WTC11 (cell line): ENCODE measurements around the gene ADAMTS12. TPM values are rescaled to one million over a fixed set of nuclear protein-coding genes. Genes with fewer than 3 reads are reported as not detected.

Experiments
- ATAC-seq: fragments of 200-7000 bp; cut with Tn5 transposase; 2 replicates; pipeline ENCODE4 v1.10.0; 2021; ENCODE audit warnings: mild to moderate bottlenecking, moderate library complexity
- CTCF ChIA-PET: fragments of 300-600 bp; sonication (Branson Sonifier 250); formaldehyde crosslinking; loops from one replicate; lab custom pipeline; 2021; ENCODE audit warnings: antibody characterized with exemption; lab: Charles Lee
- POLR2A ChIA-PET: fragments of 350-600 bp; sonication (Branson Sonifier 250); formaldehyde crosslinking; loops from one replicate; lab custom pipeline; 2021; ENCODE audit warnings: antibody characterized with exemption; lab: Charles Lee
- DNase-seq: peaks from one replicate; pipeline ENCODE4 v3.0.0; 2021; ENCODE audit warnings: low spot score
- H3K27ac Mint-ChIP-seq: 2 replicates; pipeline ENCODE4 v1.8.0; 2021; ENCODE audit warnings: mixed read lengths
- H3K27me3 Mint-ChIP-seq: 2 replicates; pipeline ENCODE4 v1.8.0; 2021; ENCODE audit warnings: low read depth, mild to moderate bottlenecking, moderate library complexity, mixed read lengths
- H3K36me3 Mint-ChIP-seq: 2 replicates; pipeline ENCODE4 v1.8.0; 2021; ENCODE audit warnings: mixed read lengths
- H3K4me1 Mint-ChIP-seq: 2 replicates; pipeline ENCODE4 v1.8.0; 2022; ENCODE audit warnings: mixed read lengths
- H3K4me3 Mint-ChIP-seq: 2 replicates; pipeline ENCODE4 v1.8.0; 2021; ENCODE audit warnings: mild to moderate bottlenecking, moderate library complexity, mixed read lengths
- H3K9me3 Mint-ChIP-seq: 2 replicates; pipeline ENCODE4 v1.8.0; 2021; ENCODE audit warnings: mixed read lengths
- AFF4 ChIP-seq: sonication (generic); formaldehyde crosslinking; IDR thresholded peaks from 2 replicates; pipeline ENCODE4 v1.8.1; 2023; ENCODE audit warnings: mild to moderate bottlenecking, missing genetic modification reagents, borderline replicate concordance
- E2F5 ChIP-seq: sonication (generic); formaldehyde crosslinking; IDR thresholded peaks from 2 replicates; pipeline ENCODE4 v1.8.1; 2022; ENCODE audit warnings: mild to moderate bottlenecking, moderate library complexity, missing genetic modification reagents
- EMX1 ChIP-seq: fragments of 250-450 bp; sonication (Bioruptor Pico); IDR thresholded peaks from 2 replicates; pipeline ENCODE4 v1.8.0; 2021; ENCODE audit warnings: mild to moderate bottlenecking
- FOXJ3 ChIP-seq: sonication (generic); formaldehyde crosslinking; IDR thresholded peaks from 2 replicates; pipeline ENCODE4 v1.9.0; 2021; ENCODE audit warnings: missing genetic modification reagents, mild to moderate bottlenecking, borderline replicate concordance
- HMGA2 ChIP-seq: fragments of 250-450 bp; sonication (Bioruptor Pico); IDR thresholded peaks from 2 replicates; pipeline ENCODE4 v1.4.0; 2021; ENCODE audit warnings: mild to moderate bottlenecking, moderate library complexity
- IRF1 ChIP-seq: sonication (generic); formaldehyde crosslinking; IDR thresholded peaks from 2 replicates; pipeline ENCODE4 v1.8.0; 2023; ENCODE audit warnings: missing genetic modification reagents
- NFE2L1 ChIP-seq: sonication (generic); formaldehyde crosslinking; IDR thresholded peaks from 2 replicates; pipeline ENCODE4 v1.8.1; 2023; ENCODE audit warnings: missing genetic modification reagents
- NFYB ChIP-seq: sonication (generic); formaldehyde crosslinking; conservative IDR thresholded peaks from 2 replicates; pipeline ENCODE4 v1.8.0; 2022; ENCODE audit warnings: low read depth, missing genetic modification reagents
- NR1H2 ChIP-seq: sonication (generic); formaldehyde crosslinking; IDR thresholded peaks from 2 replicates; pipeline ENCODE4 v1.9.0; 2021; ENCODE audit warnings: mild to moderate bottlenecking, moderate library complexity, missing genetic modification reagents
- RELA ChIP-seq: sonication (generic); formaldehyde crosslinking; IDR thresholded peaks from 2 replicates; pipeline ENCODE4 v1.8.1; 2022; ENCODE audit warnings: missing genetic modification reagents, mild to moderate bottlenecking, borderline replicate concordance
- ZBTB21 ChIP-seq: sonication (generic); formaldehyde crosslinking; IDR thresholded peaks from 2 replicates; pipeline ENCODE4 v1.8.1; 2023; ENCODE audit warnings: mild to moderate bottlenecking, missing genetic modification reagents, borderline replicate concordance
- ZNF138 ChIP-seq: sonication (generic); formaldehyde crosslinking; conservative IDR thresholded peaks from 2 replicates; pipeline ENCODE4 v1.8.1; 2022; ENCODE audit warnings: mild to moderate bottlenecking, moderate library complexity, missing genetic modification reagents
- ZNF281 ChIP-seq: sonication (generic); formaldehyde crosslinking; IDR thresholded peaks from 2 replicates; pipeline ENCODE4 v1.8.0; 2023; ENCODE audit warnings: mild to moderate bottlenecking, missing genetic modification reagents
- ZNF396 ChIP-seq: fragments of 250-450 bp; sonication (Bioruptor Pico); IDR thresholded peaks from 2 replicates; pipeline ENCODE4 v1.8.0; 2021; ENCODE audit warnings: mild to moderate bottlenecking, moderate library complexity, borderline replicate concordance
- ZNF423 ChIP-seq: fragments of 250-450 bp; sonication (Bioruptor Pico); IDR thresholded peaks from 2 replicates; pipeline ENCODE4 v2.1.2; 2022; ENCODE audit warnings: mild to moderate bottlenecking, moderate library complexity
- total RNA-seq: library from RNA; stranded (reverse); gene quantifications from 3 replicates; pipeline ENCODE4 v1.2.3, GENCODE V29; 2021
- TF ChIP-seq, protein P1 (sequence below): sonication (generic); formaldehyde crosslinking; IDR thresholded peaks from 2 replicates; pipeline ENCODE4 v1.8.1; 2023; ENCODE audit warnings: mild to moderate bottlenecking, missing genetic modification reagents
- TF ChIP-seq, protein P2 (sequence below): fragments of 250-450 bp; sonication (Bioruptor Pico); IDR thresholded peaks from 2 replicates; pipeline ENCODE4 v1.9.0; 2021; ENCODE audit warnings: mild to moderate bottlenecking
- TF ChIP-seq, protein P3 (sequence below): sonication (generic); formaldehyde crosslinking; IDR thresholded peaks from 2 replicates; pipeline ENCODE4 v1.8.1; 2023; ENCODE audit warnings: mild to moderate bottlenecking, missing genetic modification reagents
- TF ChIP-seq, protein P4 (sequence below): sonication (generic); formaldehyde crosslinking; IDR thresholded peaks from 2 replicates; pipeline ENCODE4 v1.8.0; 2022; ENCODE audit warnings: mild to moderate bottlenecking, missing genetic modification reagents

Gene ADAMTS12
- total RNA-seq, 1 experiment from 2014 or later: 13.5 TPM

DNA sequence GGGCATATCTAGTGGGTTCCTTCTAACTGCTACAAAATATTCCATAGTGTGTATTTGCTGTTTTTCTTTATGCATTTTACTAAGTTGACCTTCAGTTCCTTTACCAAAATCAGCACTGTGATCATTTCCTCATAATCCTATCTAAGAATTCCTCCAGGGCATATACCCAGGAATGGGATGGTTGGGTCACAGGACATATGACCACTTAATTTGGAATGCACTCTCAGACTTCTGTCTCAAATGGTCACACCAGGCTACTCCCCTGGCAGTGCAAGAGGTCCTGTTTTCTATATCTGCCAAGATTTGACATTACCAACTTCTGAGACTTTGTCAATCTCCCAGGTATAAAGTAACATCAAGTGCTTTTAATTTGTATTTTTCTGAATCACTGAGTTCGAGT is 63.9 kb downstream of the ADAMTS12 start:
- TF ChIP-seq ZNF396 (CRISPR knock-in tag) (no peak), ZNF423 (no peak), AFF4 (CRISPR knock-in tag) (no peak), IRF1 (no peak), FOXJ3 (no peak), E2F5 (CRISPR knock-in tag) (no peak), ZNF281 (no peak), HMGA2 (CRISPR knock-in tag) (no peak), NR1H2 (CRISPR knock-in tag) (no peak), EMX1 (CRISPR knock-in tag) (no peak), NFYB (CRISPR knock-in tag) (no peak), ZNF138 (CRISPR knock-in tag) (no peak), RELA (CRISPR knock-in tag) (no peak), NFE2L1 (CRISPR knock-in tag) (no peak), ZBTB21 (CRISPR knock-in tag) (no peak)
- TF ChIP-seq, protein P1, sequence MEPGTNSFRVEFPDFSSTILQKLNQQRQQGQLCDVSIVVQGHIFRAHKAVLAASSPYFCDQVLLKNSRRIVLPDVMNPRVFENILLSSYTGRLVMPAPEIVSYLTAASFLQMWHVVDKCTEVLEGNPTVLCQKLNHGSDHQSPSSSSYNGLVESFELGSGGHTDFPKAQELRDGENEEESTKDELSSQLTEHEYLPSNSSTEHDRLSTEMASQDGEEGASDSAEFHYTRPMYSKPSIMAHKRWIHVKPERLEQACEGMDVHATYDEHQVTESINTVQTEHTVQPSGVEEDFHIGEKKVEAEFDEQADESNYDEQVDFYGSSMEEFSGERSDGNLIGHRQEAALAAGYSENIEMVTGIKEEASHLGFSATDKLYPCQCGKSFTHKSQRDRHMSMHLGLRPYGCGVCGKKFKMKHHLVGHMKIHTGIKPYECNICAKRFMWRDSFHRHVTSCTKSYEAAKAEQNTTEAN (CRISPR knock-in tag): no peak
- TF ChIP-seq, protein P2, sequence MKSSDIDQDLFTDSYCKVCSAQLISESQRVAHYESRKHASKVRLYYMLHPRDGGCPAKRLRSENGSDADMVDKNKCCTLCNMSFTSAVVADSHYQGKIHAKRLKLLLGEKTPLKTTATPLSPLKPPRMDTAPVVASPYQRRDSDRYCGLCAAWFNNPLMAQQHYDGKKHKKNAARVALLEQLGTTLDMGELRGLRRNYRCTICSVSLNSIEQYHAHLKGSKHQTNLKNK (CRISPR knock-in tag): no peak
- TF ChIP-seq, protein P3, sequence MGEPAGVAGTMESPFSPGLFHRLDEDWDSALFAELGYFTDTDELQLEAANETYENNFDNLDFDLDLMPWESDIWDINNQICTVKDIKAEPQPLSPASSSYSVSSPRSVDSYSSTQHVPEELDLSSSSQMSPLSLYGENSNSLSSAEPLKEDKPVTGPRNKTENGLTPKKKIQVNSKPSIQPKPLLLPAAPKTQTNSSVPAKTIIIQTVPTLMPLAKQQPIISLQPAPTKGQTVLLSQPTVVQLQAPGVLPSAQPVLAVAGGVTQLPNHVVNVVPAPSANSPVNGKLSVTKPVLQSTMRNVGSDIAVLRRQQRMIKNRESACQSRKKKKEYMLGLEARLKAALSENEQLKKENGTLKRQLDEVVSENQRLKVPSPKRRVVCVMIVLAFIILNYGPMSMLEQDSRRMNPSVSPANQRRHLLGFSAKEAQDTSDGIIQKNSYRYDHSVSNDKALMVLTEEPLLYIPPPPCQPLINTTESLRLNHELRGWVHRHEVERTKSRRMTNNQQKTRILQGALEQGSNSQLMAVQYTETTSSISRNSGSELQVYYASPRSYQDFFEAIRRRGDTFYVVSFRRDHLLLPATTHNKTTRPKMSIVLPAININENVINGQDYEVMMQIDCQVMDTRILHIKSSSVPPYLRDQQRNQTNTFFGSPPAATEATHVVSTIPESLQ (CRISPR knock-in tag): no peak
- TF ChIP-seq, protein P4, sequence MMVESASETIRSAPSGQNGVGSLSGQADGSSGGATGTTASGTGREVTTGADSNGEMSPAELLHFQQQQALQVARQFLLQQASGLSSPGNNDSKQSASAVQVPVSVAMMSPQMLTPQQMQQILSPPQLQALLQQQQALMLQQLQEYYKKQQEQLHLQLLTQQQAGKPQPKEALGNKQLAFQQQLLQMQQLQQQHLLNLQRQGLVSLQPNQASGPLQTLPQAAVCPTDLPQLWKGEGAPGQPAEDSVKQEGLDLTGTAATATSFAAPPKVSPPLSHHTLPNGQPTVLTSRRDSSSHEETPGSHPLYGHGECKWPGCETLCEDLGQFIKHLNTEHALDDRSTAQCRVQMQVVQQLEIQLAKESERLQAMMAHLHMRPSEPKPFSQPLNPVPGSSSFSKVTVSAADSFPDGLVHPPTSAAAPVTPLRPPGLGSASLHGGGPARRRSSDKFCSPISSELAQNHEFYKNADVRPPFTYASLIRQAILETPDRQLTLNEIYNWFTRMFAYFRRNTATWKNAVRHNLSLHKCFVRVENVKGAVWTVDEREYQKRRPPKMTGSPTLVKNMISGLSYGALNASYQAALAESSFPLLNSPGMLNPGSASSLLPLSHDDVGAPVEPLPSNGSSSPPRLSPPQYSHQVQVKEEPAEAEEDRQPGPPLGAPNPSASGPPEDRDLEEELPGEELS (CRISPR knock-in tag): no peak
- H3K4me1 Mint-ChIP-seq: peaks cover 17% of the 10 kb centered on the region
- H3K9me3 Mint-ChIP-seq: no peaks in the 10 kb centered on the region
- H3K27ac Mint-ChIP-seq: no peak overlapping the region
- ATAC-seq: no peak
- POLR2A ChIA-PET: no interaction called here
- DNase-seq: no peak
- no peaks in the 10 kb centered on the region for H3K27me3 Mint-ChIP-seq
- no peak overlapping the region for H3K4me3 Mint-ChIP-seq
- CTCF ChIA-PET: no interaction called here
- no peaks in the 10 kb centered on the region for H3K36me3 Mint-ChIP-seq
